ENCODE measurements around the gene TMEM87B. TPM values are rescaled to one million over a fixed set of nuclear protein-coding genes. Genes with fewer than 3 reads are reported as not detected.
"Not testable (repeated sequence)": the region's sequence is repeated elsewhere in the genome, so short reads cannot be mapped to it uniquely, and the experiment has no call there.

TMEM87B gene
- total and polyA plus RNA-seq, 10 of the 15 experiments (the other 5 are each of a cell fraction or from before 2014, with no cell fraction given): 5.7 to 20.6 (median 12.3) TPM

GRCh38 chr2:112041460-112041859 is 13.6 kb upstream of the TMEM87B start:
- CTCF ChIA-PET; H3K36me3 ChIP-seq (ENCODE audit: control insufficient read depth in 2 of 2, insufficient read depth in 2 of 2, low read length in 1 of 2); H3K4me3 ChIP-seq; FAIRE-seq; H3K9me3 ChIP-seq (replicated peaks; ENCODE audit: control insufficient read depth, insufficient read depth, low read length); H2AFZ ChIP-seq (ENCODE audit: control insufficient read depth, low read depth, low read length); RAD21 ChIA-PET (ENCODE audit: unreplicated experiment); ATAC-seq; DNase-seq (ENCODE audit: low read depth, low spot score); H4K20me1 ChIP-seq (ENCODE audit: control insufficient read depth, insufficient read depth); H3K4me1 ChIP-seq (ENCODE audit: control insufficient read depth, insufficient read depth, low read length); H3K4me2 ChIP-seq (ENCODE audit: control insufficient read depth, insufficient read depth); BruUV-seq (replicated peaks); in situ Hi-C loops (cut with MboI); H3K9ac ChIP-seq (ENCODE audit: control insufficient read depth, insufficient read depth, low read length); H3K27ac ChIP-seq (ENCODE audit: control insufficient read depth, insufficient read depth); H3K79me2 ChIP-seq (ENCODE audit: control insufficient read depth, insufficient read depth, low read length); POLR2A ChIA-PET; H3K27me3 ChIP-seq (replicated peaks in 1 of 2; ENCODE audit: control insufficient read depth in 2 of 2, insufficient read depth in 2 of 2, low read length in 1 of 2): not testable (repeated sequence)
- SMC1A ChIA-PET (ENCODE audit: uncharacterized antibody, unreplicated experiment): interaction anchor here (0.7 kb wide), 1 partner anchor 29 kb away, joined by 3 read pairs; no protein-coding TSS in a partner anchor
- 43% methylated on average over 6 of the region's 6 CpGs for WGBS (ENCODE audit: insufficient coverage, insufficient replicate concordance, low lambda C conversion rate, missing lambda C conversion rate)
- intact Hi-C loops (cut with micrococcal nuclease; ENCODE audit: unreplicated experiment): loop anchor here (10.0 kb wide), 1 partner anchor 87 kb away; no protein-coding TSS in a partner anchor

- Histone ChIP-seq H3K27ac (ENCODE audit: control insufficient read depth, insufficient read depth) (no peak overlapping the region), H3K9me3 (replicated peaks; ENCODE audit: control insufficient read depth, insufficient read depth, low read length) (no peaks in the 10 kb centered on the region; the same call in 2 of the 3 replicates), H3K36me3 (ENCODE audit: control insufficient read depth in 2 of 2, insufficient read depth in 2 of 2, low read length in 1 of 2) (no peaks in the 10 kb centered on the region), H2AFZ (ENCODE audit: control insufficient read depth, low read depth, low read length) (no peak overlapping the region), H3K79me2 (ENCODE audit: control insufficient read depth, insufficient read depth, low read length) (no peaks in the 10 kb centered on the region), H3K4me1 (ENCODE audit: control insufficient read depth, insufficient read depth, low read length) (no peaks in the 10 kb centered on the region), H3K4me2 (ENCODE audit: control insufficient read depth, insufficient read depth) (no peak overlapping the region), H3K27me3 (replicated peaks in 1 of 2; ENCODE audit: control insufficient read depth in 2 of 2, insufficient read depth in 2 of 2, low read length in 1 of 2) (no peaks in the 10 kb centered on the region), H4K20me1 (ENCODE audit: control insufficient read depth, insufficient read depth) (no peaks in the 10 kb centered on the region), H3K9ac (ENCODE audit: control insufficient read depth, insufficient read depth, low read length) (no peak overlapping the region), H3K4me3 (no peak overlapping the region)
- FAIRE-seq (no peak), DNase-seq (ENCODE audit: low read depth, low spot score) (no peak), ATAC-seq (no peak)
- intact Hi-C loops (cut with micrococcal nuclease; ENCODE audit: unreplicated experiment) (loop anchor here (10.0 kb wide), 1 partner anchor 91 kb away; no protein-coding TSS in a partner anchor), in situ Hi-C loops (cut with MboI) (no loop called here)
- no TSS peak for BruUV-seq (replicated peaks)
- ChIA-PET SMC1A (ENCODE audit: uncharacterized antibody, unreplicated experiment) (interaction anchor here (0.7 to 6.8 kb wide), 4 partner anchors 63 to 157 kb away, joined by 4 to 62 read pairs (median 4); no protein-coding TSS in a partner anchor), RAD21 (ENCODE audit: unreplicated experiment) (interaction anchor here (1.7 kb wide), 1 partner anchor 148 kb away, joined by 4 read pairs; no protein-coding TSS in a partner anchor), POLR2A (interaction anchor here (0.7 kb wide), 1 partner anchor 135 kb away, joined by 6 read pairs; no protein-coding TSS in a partner anchor), CTCF (interaction anchor here (1.0 to 11.6 kb wide), 3 partner anchors 127 to 154 kb away, joined by 3 to 189 read pairs (median 3); no protein-coding TSS in a partner anchor)
- TF ChIP-seq, protein P1, sequence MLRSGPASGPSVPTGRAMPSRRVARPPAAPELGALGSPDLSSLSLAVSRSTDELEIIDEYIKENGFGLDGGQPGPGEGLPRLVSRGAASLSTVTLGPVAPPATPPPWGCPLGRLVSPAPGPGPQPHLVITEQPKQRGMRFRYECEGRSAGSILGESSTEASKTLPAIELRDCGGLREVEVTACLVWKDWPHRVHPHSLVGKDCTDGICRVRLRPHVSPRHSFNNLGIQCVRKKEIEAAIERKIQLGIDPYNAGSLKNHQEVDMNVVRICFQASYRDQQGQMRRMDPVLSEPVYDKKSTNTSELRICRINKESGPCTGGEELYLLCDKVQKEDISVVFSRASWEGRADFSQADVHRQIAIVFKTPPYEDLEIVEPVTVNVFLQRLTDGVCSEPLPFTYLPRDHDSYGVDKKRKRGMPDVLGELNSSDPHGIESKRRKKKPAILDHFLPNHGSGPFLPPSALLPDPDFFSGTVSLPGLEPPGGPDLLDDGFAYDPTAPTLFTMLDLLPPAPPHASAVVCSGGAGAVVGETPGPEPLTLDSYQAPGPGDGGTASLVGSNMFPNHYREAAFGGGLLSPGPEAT (IDR thresholded peaks at IDR 0.05; ENCODE audit: low read depth): no peak
- TF ChIP-seq NFXL1 (IDR thresholded peaks at IDR 0.05; ENCODE audit: borderline replicate concordance): no peak
- no peak for TF ChIP-seq TCF3 (IDR thresholded peaks at IDR 0.05; ENCODE audit: borderline replicate concordance, insufficient read depth, low read depth, low read length)
- TF ChIP-seq ATF2 (IDR thresholded peaks at IDR 0.05; ENCODE audit: low read length): no peak
- TF ChIP-seq SIN3A (IDR thresholded peaks at IDR 0.05; ENCODE audit: low read depth, low read length): no peak
- no peak for TF ChIP-seq MYB (IDR thresholded peaks at IDR 0.05; ENCODE audit: borderline replicate concordance, low read depth, low read length)
- TF ChIP-seq ATF7 (IDR thresholded peaks at IDR 0.05; ENCODE audit: low read depth): no peak
- TF ChIP-seq ZBTB33 (IDR thresholded peaks at IDR 0.05): no peak
- TF ChIP-seq, protein P2, sequence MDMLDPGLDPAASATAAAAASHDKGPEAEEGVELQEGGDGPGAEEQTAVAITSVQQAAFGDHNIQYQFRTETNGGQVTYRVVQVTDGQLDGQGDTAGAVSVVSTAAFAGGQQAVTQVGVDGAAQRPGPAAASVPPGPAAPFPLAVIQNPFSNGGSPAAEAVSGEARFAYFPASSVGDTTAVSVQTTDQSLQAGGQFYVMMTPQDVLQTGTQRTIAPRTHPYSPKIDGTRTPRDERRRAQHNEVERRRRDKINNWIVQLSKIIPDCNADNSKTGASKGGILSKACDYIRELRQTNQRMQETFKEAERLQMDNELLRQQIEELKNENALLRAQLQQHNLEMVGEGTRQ (IDR thresholded peaks at IDR 0.05; ENCODE audit: borderline replicate concordance, low read depth, low read length): no peak
- no peak for TF ChIP-seq PAX5 (IDR thresholded peaks at IDR 0.05; ENCODE audit: borderline replicate concordance, low read depth, low read length)
- TF ChIP-seq ZNF622 (IDR thresholded peaks at IDR 0.05): no peak
These were observed 9.5 kb upstream of the TMEM87B start for GRCh38 chr2:112045446-112046014.
